Measurements from ENCODE around the gene ISCA2.

ISCA2 gene

GRCh38 chr14:74492776-74493342, 706 bp upstream of the ISCA2 start, which contains the start of gene NPC2:
Gene NPC2, minus strand, starts transcription at chr14:74493305. Its CDS starts 31 bp downstream, at chr14:74493274.
- Histone ChIP-seq H3K9me3 (ENCODE audit: insufficient read depth, low read length, severe bottlenecking) (no peaks in the 10 kb centered on the region), H2AFZ (ENCODE audit: low read depth, low read length) (peak within 1 kb of the TSS; percentile 98), H3K9ac (ENCODE audit: low read depth, low read length) (peak within 1 kb of the TSS; percentile 93), H3K79me2 (ENCODE audit: insufficient read depth, low read length) (peaks cover 32% of the 10 kb centered on the region), H3K27ac (ENCODE audit: low read length) (peak within 1 kb of the TSS; percentile 89), H3K4me2 (ENCODE audit: insufficient read depth, low read length) (peak within 1 kb of the TSS; percentile 92), H3K4me1 (ENCODE audit: insufficient read depth, low read length) (peaks cover 40% of the 10 kb centered on the region), H4K20me1 (ENCODE audit: insufficient read depth, low read length) (no peaks in the 10 kb centered on the region), H3K4me3 (ENCODE audit: low read depth in 1 of 2, low read length in 2 of 2) (peak within 1 kb of the TSS; percentile 76 to 82), H3K36me3 (ENCODE audit: insufficient read depth, low read length) (peaks cover 5% of the 10 kb centered on the region), H3K27me3 (ENCODE audit: insufficient read depth, low read length, poor library complexity) (no peaks in the 10 kb centered on the region)
- TF ChIP-seq CTCF (IDR thresholded peaks at IDR 0.05; ENCODE audit: borderline replicate concordance, extremely low read depth, low read length, poor library complexity, severe bottlenecking) = no peak
- TF ChIP-seq EZH2 (IDR thresholded peaks at IDR 0.05; ENCODE audit: borderline replicate concordance, low read depth, low read length, severe bottlenecking) = no peak
- no peak for DNase-seq
- ATAC-seq (ENCODE audit: insufficient read depth, low read depth) = no peak; the same call in 2 of the 3 replicates

GRCh38 chr14:74495356-74495755, 1.8 kb downstream of the ISCA2 start:
- no peak for DNase-seq

GRCh38 chr14:74500417-74501134, 7.0 kb downstream of the ISCA2 start:
- H3K9me3 ChIP-seq (ENCODE audit: insufficient read depth, low read length, severe bottlenecking) = no peaks in the 10 kb centered on the region
- TF ChIP-seq CTCF (IDR thresholded peaks at IDR 0.05; ENCODE audit: borderline replicate concordance, extremely low read depth, low read length, poor library complexity, severe bottlenecking) = no peak
- TF ChIP-seq EZH2 (IDR thresholded peaks at IDR 0.05; ENCODE audit: borderline replicate concordance, low read depth, low read length, severe bottlenecking) = no peak
- H3K4me3 ChIP-seq (ENCODE audit: low read depth in 1 of 2, low read length in 2 of 2) = no peak overlapping the region
- H4K20me1 ChIP-seq (ENCODE audit: insufficient read depth, low read length) = no peaks in the 10 kb centered on the region
- no peak overlapping the region for H3K27ac ChIP-seq (ENCODE audit: low read length)
- ATAC-seq (ENCODE audit: insufficient read depth, low read depth) = no peak
- no peaks in the 10 kb centered on the region for H3K27me3 ChIP-seq (ENCODE audit: insufficient read depth, low read length, poor library complexity)
- H3K36me3 ChIP-seq (ENCODE audit: insufficient read depth, low read length) = peaks cover under 1% of the 10 kb centered on the region; the same call in 1 of the 2 replicates
- no peak overlapping the region for H3K4me2 ChIP-seq (ENCODE audit: insufficient read depth, low read length)
- H3K9ac ChIP-seq (ENCODE audit: low read depth, low read length) = no peak overlapping the region
- H2AFZ ChIP-seq (ENCODE audit: low read depth, low read length) = no peak overlapping the region
- no peaks in the 10 kb centered on the region for H3K4me1 ChIP-seq (ENCODE audit: insufficient read depth, low read length)
- no peaks in the 10 kb centered on the region for H3K79me2 ChIP-seq (ENCODE audit: insufficient read depth, low read length)
- DNase-seq = no peak

More at GRCh38 chr14:74495356-74495755, 1.8 kb downstream of the ISCA2 start:
- Histone ChIP-seq H3K4me3 (ENCODE audit: low read depth in 1 of 2, low read length in 2 of 2) (no peak overlapping the region), H3K4me1 (ENCODE audit: insufficient read depth, low read length) (peaks cover 30% of the 10 kb centered on the region), H3K27me3 (ENCODE audit: insufficient read depth, low read length, poor library complexity) (no peaks in the 10 kb centered on the region), H3K79me2 (ENCODE audit: insufficient read depth, low read length) (peaks cover 32% of the 10 kb centered on the region), H2AFZ (ENCODE audit: low read depth, low read length) (no peak overlapping the region), H4K20me1 (ENCODE audit: insufficient read depth, low read length) (no peaks in the 10 kb centered on the region), H3K9ac (ENCODE audit: low read depth, low read length) (no peak overlapping the region), H3K36me3 (ENCODE audit: insufficient read depth, low read length) (peaks cover 5% of the 10 kb centered on the region), H3K27ac (ENCODE audit: low read length) (no peak overlapping the region), H3K4me2 (ENCODE audit: insufficient read depth, low read length) (peak overlapping the region; percentile 83; the same call in 1 of the 2 replicates), H3K9me3 (ENCODE audit: insufficient read depth, low read length, severe bottlenecking) (no peaks in the 10 kb centered on the region)
- TF ChIP-seq CTCF (IDR thresholded peaks at IDR 0.05; ENCODE audit: borderline replicate concordance, extremely low read depth, low read length, poor library complexity, severe bottlenecking) = no peak
- no peak for TF ChIP-seq EZH2 (IDR thresholded peaks at IDR 0.05; ENCODE audit: borderline replicate concordance, low read depth, low read length, severe bottlenecking)
- no peak for ATAC-seq (ENCODE audit: insufficient read depth, low read depth)
